Gastroesophageal sphincter (tissue), 4 donors: ENCODE measurements around the gene LRP1B. TPM values are rescaled to one million over a fixed set of nuclear protein-coding genes. Genes with fewer than 3 reads are reported as not detected.

Experiments
- ATAC-seq: fragments of 150-250 bp; one replicate; pipeline ENCODE4 v1.9.1; 2016; ENCODE audit warnings: mild to moderate bottlenecking, moderate library complexity
- H3K27ac ChIP-seq, 4 donors: fragments of 200-600 bp; sonication (generic) in 3 of 4; 1 replicate in 3 of 4; 2 replicates in 1 of 4; pipeline ENCODE4 v1.5.1; 2016 to 2019
- H3K27me3 ChIP-seq: fragments of 200-600 bp; sonication (generic); one replicate; pipeline ENCODE4 v1.5.1; 2019
- H3K36me3 ChIP-seq, 2 donors: fragments of 200-600 bp; sonication (generic); one replicate each; pipeline ENCODE4 v1.5.1; 2019; ENCODE audit warnings: control low read depth in 1 of 2
- H3K4me1 ChIP-seq, 3 donors: fragments of 200-600 bp; sonication (generic); 1 replicate in 2 of 3; 2 replicates in 1 of 3; pipeline ENCODE4 v1.5.1; 2016 to 2019; ENCODE audit warnings: control low read depth in 2 of 3
- H3K4me3 ChIP-seq, 2 donors: fragments of 200-600 bp; sonication (generic); one replicate each; pipeline ENCODE4 v1.5.1; 2019; ENCODE audit warnings: mild to moderate bottlenecking in 1 of 2, moderate library complexity in 1 of 2
- H3K9me3 ChIP-seq, 3 donors: fragments of 200-600 bp; sonication (generic); one replicate each; pipeline ENCODE4 v1.5.1; 2017 to 2019; ENCODE audit warnings: control low read depth in 2 of 3
- CTCF ChIP-seq, 4 experiments: fragments of 200-600 bp in 2 of 4; fragments of 450-650 bp in 2 of 4; sonication (generic) in 1 of 4; IDR thresholded peaks; one replicate each; pipeline ENCODE4 v1.5.1; 2017 to 2019; ENCODE audit warnings: antibody characterized with exemption in 4 of 4, mild to moderate bottlenecking in 2 of 4, moderate library complexity in 2 of 4
- EP300 ChIP-seq: sonication (generic); formaldehyde crosslinking; IDR thresholded peaks from one replicate; pipeline ENCODE4 v1.6.1; 2017; ENCODE audit warnings: antibody characterized with exemption, mild to moderate bottlenecking
- POLR2A ChIP-seq, 2 donors: fragments of 450-650 bp; IDR thresholded peaks; one replicate each; pipeline ENCODE4 v1.6.1; 2017; ENCODE audit warnings: antibody characterized with exemption in 2 of 2, mild to moderate bottlenecking in 2 of 2, moderate library complexity in 1 of 2
- POLR2AphosphoS5 ChIP-seq: sonication (generic); formaldehyde crosslinking; IDR thresholded peaks from one replicate; pipeline ENCODE4 v1.6.1; 2017; ENCODE audit warnings: antibody characterized with exemption
- WGBS, 2 donors: methylation state at CpG; one replicate each; pipeline ENCODE4 v1.1.5; 2018; ENCODE audit warnings: low coverage in 1 of 2; 5-methylcytosine and 5-hydroxymethylcytosine counted together
- total RNA-seq, 4 donors: library from RNA; depleted of rRNA; stranded (reverse); fragments of >200 nt; gene quantifications; one replicate each; pipeline ENCODE4 v1.1.0, GENCODE V29; 2016

The LRP1B gene
- total RNA-seq, 4 donors from 2014 or later = 0.27 to 20.7 (median 3.2) TPM

- no peak for TF ChIP-seq CTCF (IDR thresholded peaks at IDR 0.05)
- no peak for TF ChIP-seq POLR2A (IDR thresholded peaks at IDR 0.05)
- no peak for TF ChIP-seq POLR2AphosphoS5
- TF ChIP-seq EP300 = no peak
- Histone ChIP-seq H3K27me3 (no peaks in the 10 kb centered on the region), H3K36me3 (no peaks in the 10 kb centered on the region), H3K4me1 (no peaks in the 10 kb centered on the region), H3K9me3 (no peaks in the 10 kb centered on the region), H3K27ac (no peak overlapping the region), H3K4me3 (no peak overlapping the region)
- no peak for ATAC-seq
- 20 to 50% methylated on average over 1 to 2 of the region's 2 CpGs for WGBS, 2 donors
These were observed 1093.5 kb downstream of the LRP1B start for GRCh38 chr2:141037361-141037760.

- 51 to 54% methylated on average over 4 of the region's 4 CpGs for WGBS, 2 donors
- Histone ChIP-seq H3K27me3 (no peaks in the 10 kb centered on the region), H3K36me3 (no peaks in the 10 kb centered on the region), H3K4me1 (no peaks in the 10 kb centered on the region), H3K9me3 (no peaks in the 10 kb centered on the region), H3K4me3 (no peak overlapping the region), H3K27ac (no peak overlapping the region)
- no peak for ATAC-seq
- TF ChIP-seq CTCF (IDR thresholded peaks at IDR 0.05) = no peak
- TF ChIP-seq EP300 = no peak
- TF ChIP-seq POLR2A (IDR thresholded peaks at IDR 0.05) = no peak
- TF ChIP-seq POLR2AphosphoS5 = no peak
These were observed 1094.9 kb downstream of the LRP1B start for GRCh38 chr2:141035846-141036420.

GRCh38 chr2:141029428-141030078 lies 1101.3 kb downstream of the LRP1B start:
- Histone ChIP-seq H3K4me3 (no peak overlapping the region), H3K27ac (no peak overlapping the region), H3K4me1 (no peaks in the 10 kb centered on the region), H3K27me3 (no peaks in the 10 kb centered on the region), H3K9me3 (no peaks in the 10 kb centered on the region), H3K36me3 (no peaks in the 10 kb centered on the region)
- ATAC-seq = no peak
- 83 to 93% methylated on average over 3 to 6 of the region's 6 CpGs for WGBS, 2 donors
- TF ChIP-seq POLR2AphosphoS5 = no peak
- no peak for TF ChIP-seq POLR2A (IDR thresholded peaks at IDR 0.05)
- TF ChIP-seq CTCF (IDR thresholded peaks at IDR 0.05) = no peak
- TF ChIP-seq EP300 = no peak

GRCh38 chr2:141027221-141027620 lies 1103.6 kb downstream of the LRP1B start:
- H3K36me3 ChIP-seq = no peaks in the 10 kb centered on the region
- no peak overlapping the region for H3K27ac ChIP-seq
- 93 to 100% methylated on average over 1 of the region's 1 CpG for whole genome bisulfite sequencing, 2 donors

GRCh38 chr2:141021611-141022010 lies 1109.2 kb downstream of the LRP1B start:
- H3K27me3 ChIP-seq = no peaks in the 10 kb centered on the region
- no peaks in the 10 kb centered on the region for H3K4me1 ChIP-seq
- no peaks in the 10 kb centered on the region for H3K9me3 ChIP-seq
- no peak for ATAC-seq
- no peak overlapping the region for H3K27ac ChIP-seq
- TF ChIP-seq CTCF (IDR thresholded peaks at IDR 0.05) (no peak), POLR2AphosphoS5 (no peak), POLR2A (IDR thresholded peaks at IDR 0.05) (no peak)
- 75% methylated on average over 1 of the region's 1 CpG for WGBS, 2 donors
- no peak overlapping the region for H3K4me3 ChIP-seq
- H3K36me3 ChIP-seq = no peaks in the 10 kb centered on the region

More at GRCh38 chr2:141027221-141027620, 1103.6 kb downstream of the LRP1B start:
- ATAC-seq = no peak
- H3K9me3 ChIP-seq = no peaks in the 10 kb centered on the region
- no peaks in the 10 kb centered on the region for H3K4me1 ChIP-seq
- TF ChIP-seq POLR2A (IDR thresholded peaks at IDR 0.05) = no peak
- no peak overlapping the region for H3K4me3 ChIP-seq
- H3K27me3 ChIP-seq = no peaks in the 10 kb centered on the region
